Measurements from ENCODE around the gene PTPRD.
"Not testable (repeated sequence)": the region's sequence is repeated elsewhere in the genome, so short reads cannot be mapped to it uniquely, and the experiment has no call there.

The PTPRD gene

DNA sequence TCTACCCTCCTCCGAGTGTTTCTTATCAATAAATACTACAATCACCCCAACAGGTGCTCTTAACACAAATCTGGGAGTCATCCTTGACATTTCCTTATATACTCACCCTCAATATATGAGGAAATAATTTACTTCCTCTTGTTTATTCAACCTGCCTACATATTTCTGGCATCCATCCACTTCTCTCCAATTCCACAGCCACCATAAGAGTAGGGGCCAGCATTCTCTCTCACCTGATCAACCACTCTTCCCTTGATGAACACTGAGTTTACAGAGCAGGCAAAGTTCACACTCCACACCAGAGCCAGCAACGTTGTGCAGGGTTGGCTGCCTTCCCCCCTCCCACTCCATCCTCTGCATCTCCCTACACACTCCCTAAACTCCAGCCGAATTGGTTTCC lies 1908.9 kb downstream of the PTPRD start:
- DNase-seq = no peak

- no peak for DNase-seq
Measured at GRCh38 chr9:8701904-8702303, 1910.9 kb downstream of the PTPRD start.

DNA sequence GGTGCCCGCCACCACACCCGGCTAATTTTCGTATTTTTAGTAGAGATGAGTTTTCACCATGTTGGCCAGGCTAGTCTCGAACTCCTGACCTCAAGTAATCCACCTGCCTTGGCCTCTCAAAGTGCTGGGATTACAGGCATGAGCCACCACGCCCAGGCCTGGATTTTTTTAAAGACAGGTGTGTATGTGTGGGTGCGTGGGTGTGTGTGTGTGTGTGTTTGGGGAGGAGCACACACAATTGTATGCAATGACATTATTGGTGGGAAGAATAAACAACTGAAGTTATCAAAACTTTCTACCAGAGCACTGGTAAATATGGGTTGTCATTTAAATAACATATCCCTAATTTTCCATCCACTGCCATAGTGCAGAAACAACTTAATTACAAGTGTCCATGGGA lies 1915.2 kb downstream of the PTPRD start:
- not testable (repeated sequence) for DNase-seq

DNA sequence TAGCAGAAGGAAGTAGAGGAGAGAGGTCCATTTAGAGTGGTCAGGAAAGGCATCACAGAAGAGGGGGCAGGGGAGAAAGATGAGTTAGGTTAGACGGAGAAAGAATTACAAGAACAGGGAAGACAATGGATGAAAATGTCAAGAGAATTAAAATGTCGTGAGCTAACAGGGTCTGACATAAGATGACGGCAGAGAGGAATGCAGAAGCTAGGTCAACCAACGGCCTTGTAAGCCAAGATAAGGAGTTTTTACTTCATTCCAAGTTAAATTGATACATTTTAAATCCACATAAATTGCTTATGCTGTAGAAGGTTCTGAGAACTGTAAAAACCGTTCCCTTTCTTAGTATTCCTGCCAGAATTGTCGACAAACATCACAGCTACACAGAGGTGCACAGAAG lies 1916.3 kb downstream of the PTPRD start:
- no peak for DNase-seq

GRCh38 chr9:8694983-8695588 lies 1917.7 kb downstream of the PTPRD start:
- DNase-seq = peak; percentile 61 to 83 (median 82)

DNA sequence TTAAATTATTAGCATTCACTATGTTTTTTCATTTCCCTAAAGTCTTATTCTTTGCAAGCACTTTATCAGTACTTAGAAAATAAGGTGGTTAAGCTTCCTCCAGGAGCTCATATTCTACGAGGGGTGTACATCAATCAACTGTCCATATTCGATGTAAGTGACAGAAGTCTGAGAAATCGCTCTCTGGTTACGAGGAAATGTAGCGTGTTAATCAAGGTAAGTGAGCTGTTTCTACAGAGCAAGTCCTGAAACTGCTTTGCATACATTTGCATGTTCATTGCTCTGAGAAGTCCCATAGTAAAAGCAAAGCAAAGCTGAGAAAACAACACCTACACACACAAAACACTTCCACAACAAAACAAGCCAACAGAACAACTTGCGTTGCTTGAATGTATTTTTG lies 1919.3 kb downstream of the PTPRD start:
- no peak for DNase-seq

DNA sequence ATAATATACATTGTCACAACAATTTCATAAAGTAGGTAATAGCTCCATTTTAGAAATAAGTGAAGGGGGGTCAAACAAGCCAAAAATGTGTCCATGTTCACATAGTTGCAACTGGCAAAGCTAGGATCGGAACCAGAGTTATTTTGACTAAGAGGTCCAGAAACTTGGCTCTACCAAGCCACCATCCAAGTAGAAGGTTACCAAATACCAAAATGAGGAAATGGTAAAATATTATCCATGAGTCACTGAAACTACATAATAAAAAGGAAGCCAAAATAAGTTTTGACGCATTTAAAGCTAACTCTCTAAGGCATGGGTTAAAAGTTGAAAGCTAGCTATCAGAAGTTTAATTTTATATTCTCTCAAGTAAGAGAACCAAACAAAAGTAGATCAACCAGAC lies 1926.3 kb downstream of the PTPRD start:
- no peak for DNase-seq

DNA sequence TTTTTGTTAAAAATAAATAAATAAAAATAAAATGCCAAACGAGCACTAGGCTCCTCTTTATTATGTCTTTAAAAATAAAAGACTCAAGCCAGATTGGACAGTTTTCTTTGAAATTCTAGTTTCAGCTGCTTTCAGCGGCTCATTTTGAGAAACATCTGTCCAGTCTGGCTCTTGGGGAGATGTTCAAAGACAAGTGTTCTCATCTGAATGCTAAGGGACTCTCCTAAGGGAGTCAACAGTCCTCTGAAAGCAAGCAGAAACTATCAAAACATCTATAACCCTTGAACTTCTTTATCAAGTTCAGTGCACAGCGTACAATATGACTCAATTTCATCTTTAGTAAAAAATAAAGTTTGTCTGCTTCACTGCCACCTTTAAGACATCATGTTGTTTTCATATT lies 1927.0 kb downstream of the PTPRD start:
- no peak for DNase-seq

DNA sequence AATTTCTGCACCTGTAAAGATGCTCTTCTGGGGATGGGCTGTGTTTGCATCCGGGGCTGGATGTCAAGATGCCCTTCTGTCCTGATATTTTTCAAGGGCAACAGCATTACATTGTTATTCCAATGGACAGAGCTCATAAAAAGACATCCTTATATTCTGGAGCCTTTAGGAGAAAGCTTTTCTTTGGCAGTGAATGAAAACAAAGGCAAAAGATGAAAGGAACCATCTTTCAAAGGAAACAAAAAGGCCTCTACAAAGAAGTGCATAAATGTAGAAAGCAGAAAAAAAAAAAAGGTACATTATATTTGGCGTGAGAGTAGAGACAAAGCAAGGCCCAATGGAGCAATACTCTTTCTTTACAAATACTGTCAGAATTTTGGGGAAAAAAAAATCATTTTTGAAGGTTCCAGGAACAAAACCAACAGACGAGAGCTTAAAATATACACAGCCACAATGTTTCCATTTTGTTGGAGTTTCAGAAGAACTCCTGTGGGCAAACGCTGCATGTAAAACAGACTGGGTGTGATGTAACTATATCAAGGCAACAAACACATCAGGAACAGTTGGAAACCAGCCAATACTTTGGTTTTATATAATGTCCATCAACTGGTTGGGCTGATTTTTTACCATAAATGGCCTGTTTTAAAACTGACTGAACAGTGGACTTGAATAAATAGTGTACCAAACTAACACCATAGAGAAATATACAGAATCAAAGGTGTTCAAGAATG lies 1927.7 kb downstream of the PTPRD start:
- no peak for DNase-seq

DNA sequence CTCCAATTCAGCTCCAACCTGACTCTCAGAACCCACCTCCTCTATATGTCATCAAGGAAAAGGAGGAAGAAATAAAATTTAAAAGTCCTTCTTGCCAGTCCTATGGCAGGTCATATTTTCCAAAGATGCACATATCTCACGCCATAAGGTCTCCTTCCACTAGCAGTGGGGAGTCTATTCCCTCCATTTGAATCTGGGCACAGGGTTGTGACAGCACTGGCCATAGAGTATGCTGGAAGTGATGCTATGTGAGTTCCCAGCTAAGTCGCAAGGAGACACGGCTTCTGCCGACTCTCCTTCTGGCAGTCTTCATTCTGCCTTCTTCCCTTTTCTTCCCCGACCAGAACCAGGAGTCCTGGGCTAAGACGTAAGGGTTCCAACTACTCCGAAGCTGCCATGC lies 1929.3 kb downstream of the PTPRD start:
- DNase-seq = no peak

GRCh38 chr9:8680658-8681057 lies 1932.1 kb downstream of the PTPRD start:
- peak in 1 of 3 experiments; percentile 36 for DNase-seq

DNA sequence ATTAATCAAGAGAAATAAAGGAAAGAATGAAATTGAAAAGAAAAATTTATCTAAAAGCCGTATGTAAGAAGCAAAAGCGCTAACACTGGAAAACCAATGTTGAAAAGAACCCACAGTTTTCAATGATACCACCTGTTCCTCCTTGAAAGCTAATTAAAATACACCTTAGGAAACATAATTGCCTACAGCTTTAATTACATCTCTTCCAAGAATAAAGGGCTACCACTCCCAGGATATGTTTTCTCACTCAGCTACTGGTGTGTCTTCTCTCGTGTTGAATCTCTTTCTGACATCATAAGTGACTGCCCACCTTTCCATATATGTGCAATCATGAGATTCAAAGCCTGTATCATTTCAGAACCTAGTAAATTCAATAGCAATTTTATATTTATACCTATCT lies 1932.6 kb downstream of the PTPRD start:
- peak in 2 of 3 experiments; percentile 7 to 77 for DNase-seq

DNA sequence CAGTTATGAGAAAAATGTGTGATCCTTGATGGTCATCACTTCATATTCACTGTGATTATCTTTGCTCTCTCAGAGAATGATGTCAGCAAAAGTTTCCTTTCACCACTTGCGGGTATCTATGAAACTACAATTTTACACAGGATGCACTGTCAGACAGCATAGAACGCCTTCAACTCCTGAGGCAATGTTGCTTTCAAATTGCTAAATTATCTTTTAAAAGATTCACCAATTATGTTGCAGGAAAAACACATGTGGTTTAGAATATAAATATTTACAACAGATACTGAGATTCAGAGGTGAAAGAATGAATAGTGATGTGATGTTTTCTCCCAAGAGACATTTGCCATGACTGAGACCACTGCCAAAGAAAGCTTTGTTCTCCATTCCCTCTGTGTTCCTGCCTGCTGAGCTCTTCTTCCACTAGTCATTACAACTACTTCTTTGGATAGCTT lies 1933.4 kb downstream of the PTPRD start:
- peak in 2 of 3 experiments; percentile 5 to 45 for DNase-seq

GRCh38 chr9:8677741-8678140 lies 1935.1 kb downstream of the PTPRD start:
- no peak for DNase-seq

- peak in 1 of 3 experiments; percentile 21 for DNase-seq
Measured at GRCh38 chr9:8674536-8674935, 1938.3 kb downstream of the PTPRD start.

DNA sequence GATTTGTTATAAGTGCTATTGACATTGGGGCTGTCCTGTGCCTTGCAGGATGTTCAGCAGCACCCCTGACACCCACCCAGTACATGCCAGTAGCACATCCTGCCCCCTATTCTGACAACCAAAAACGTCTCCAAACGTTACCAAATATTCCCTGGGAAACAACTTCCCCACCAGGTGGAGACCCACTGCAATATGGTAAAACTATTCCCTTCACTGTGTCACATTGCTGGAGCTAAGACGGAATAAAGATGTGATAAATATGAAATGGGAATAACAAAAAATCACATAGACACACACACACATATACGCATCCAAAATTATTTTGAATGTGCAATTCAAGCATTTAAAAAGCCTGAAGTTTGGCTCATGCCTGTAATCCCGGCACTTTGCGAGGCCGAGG lies 1939.0 kb downstream of the PTPRD start:
- peak in 1 of 3 experiments; percentile 48 for DNase-seq

GRCh38 chr9:8670751-8671150 lies 1942.1 kb downstream of the PTPRD start:
- no peak for DNase-seq

DNA sequence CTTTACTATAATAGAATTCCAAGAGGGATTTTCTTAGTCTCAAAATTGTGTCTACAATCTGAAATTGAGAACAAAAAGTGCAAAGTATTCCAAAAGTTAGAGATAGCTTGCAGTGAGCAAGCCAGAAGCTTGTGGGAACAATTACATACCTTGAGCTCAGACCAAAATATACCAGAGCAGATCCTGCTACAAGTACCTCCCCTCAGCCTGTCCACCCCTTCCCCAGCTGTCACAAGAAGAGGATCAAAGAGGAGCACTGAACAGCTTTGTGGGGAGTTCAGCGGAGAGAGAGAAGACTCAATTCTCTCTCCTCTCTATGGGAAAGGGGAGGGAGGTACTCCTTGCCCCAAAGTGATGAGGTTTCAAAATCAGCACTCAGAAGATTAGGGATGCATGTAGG lies 1944.1 kb downstream of the PTPRD start:
- DNase-seq = no peak

DNA sequence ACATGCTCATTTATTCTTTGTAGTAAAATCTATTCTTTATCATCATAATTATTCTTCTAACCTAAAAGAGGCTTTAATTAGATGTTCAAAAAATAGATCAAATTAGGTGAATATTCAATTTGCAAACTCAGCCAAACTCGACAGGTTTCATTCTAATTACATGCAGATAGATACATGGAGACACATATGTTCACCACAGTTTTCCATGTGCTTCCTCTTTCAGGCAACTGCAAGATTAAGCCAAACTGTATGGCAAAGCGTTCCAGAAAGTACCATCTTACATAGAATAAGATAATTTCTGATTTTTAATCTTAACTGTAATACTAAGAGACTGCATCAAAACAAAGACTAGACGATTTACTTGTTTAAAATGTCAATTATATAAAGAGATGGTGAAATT lies 1944.6 kb downstream of the PTPRD start:
- DNase-seq = no peak

- DNase-seq = no peak
Measured at GRCh38 chr9:8666060-8666459, 1946.7 kb downstream of the PTPRD start.

- DNase-seq = peak in 1 of 3 experiments; percentile 5
Measured at GRCh38 chr9:8660383-8660782, 1952.4 kb downstream of the PTPRD start.

DNA sequence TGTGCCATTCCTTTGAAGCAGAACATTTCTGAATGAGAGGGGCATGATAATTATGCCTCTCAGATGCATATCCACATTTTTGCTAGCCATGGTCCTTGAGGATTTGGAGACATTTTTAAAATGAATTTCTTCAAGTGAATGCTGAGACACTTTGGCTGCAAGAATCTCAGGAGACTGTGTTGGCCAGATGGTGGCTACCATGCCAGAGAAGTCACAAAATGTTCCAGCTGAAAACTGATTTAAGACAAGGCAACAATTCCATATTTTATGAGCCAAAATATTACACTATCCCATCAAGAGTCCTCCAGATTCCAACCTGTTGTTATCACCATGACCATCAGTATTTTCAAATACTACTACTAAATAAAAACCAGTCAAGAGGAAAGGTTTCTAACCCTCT lies 1953.7 kb downstream of the PTPRD start:
- DNase-seq = no peak

DNA sequence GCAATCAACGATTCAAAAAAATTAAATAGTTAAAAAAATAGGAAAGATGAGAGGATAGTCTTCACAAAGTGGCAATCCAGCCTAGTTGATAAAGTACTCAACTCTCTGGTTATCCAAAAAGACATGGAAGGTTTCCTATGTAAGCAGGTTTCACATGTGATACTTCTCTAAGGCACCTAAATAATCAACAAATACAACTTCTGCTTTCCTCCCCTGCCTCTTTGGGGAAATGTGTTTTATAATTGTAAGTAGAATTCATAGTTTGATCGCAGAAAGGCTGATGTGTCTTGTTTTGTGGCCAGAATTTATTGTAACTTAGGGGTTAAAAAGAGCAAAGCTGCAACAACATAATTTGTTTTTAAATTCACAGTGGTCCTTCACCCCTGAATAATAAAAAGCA lies 1957.7 kb downstream of the PTPRD start:
- DNase-seq = no peak

DNA sequence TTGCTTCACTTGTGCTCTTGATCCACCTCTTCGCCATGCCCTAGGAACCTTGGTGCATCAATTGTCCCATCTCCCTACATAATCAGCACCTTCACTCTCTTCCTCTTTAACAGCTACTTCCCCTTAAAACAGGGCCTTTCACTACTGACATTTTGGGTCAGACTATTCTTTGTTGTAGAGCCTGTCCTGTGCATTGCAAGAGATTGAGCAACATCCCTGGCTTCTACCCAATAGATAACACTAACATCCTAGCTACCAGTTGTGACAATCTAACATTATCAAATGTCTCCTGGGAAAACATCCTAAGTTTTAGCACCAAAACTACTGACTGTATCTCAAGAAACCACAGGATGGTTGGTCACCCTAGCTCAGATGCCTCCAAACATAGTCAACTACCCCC lies 1958.9 kb downstream of the PTPRD start:
- DNase-seq = no peak

DNA sequence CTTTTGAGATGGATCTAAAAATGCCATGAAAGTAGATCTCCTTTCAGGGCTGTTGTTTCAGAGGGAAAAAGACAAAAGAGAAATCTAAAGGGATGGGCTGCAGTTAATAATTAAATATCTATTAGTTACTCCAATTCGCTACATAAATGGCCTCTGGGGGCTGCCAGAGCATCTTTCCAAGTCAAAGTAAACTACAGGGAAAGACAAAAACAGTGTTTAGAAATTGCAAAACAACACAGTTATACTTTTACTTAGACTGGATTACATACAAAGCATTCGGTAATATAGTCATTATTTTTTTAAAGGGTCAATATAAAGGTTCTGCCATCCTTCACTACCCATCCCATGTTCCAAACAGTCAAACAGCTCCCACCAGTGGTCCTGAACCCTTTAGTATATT lies 1959.7 kb downstream of the PTPRD start:
- DNase-seq = no peak
